Stimulated activated CD8-positive, alpha-beta memory T cell treated with anti-CD3 and anti-CD28 coated beads, Interleukin-2, amount 100 ng/mL, for 48 hours (primary cell): Measurements from ENCODE around the gene PTPRE.

Experiments used
- DNase-seq, 2 donors: peaks; one replicate each; pipeline ENCODE4 v3.0.0-alpha.2; 2020; ENCODE audit warnings: low read depth in 2 of 2

PTPRE gene

GRCh38 chr10:127951861-127952574, 45.1 kb downstream of the PTPRE start:
- no peak for DNase-seq

GRCh38 chr10:127952575-127952869, 45.6 kb downstream of the PTPRE start:
- no peak for DNase-seq

GRCh38 chr10:127952918-127953317, 46.0 kb downstream of the PTPRE start:
- no peak for DNase-seq

GRCh38 chr10:127953876-127954275, 47.0 kb downstream of the PTPRE start:
- DNase-seq, result no peak

GRCh38 chr10:127959428-127959827, 52.5 kb downstream of the PTPRE start:
- no peak for DNase-seq

GRCh38 chr10:127961071-127961470, 54.2 kb downstream of the PTPRE start:
- no peak for DNase-seq

- DNase-seq, result no peak
Measured at GRCh38 chr10:127962205-127962604, 55.3 kb downstream of the PTPRE start.

GRCh38 chr10:127963136-127963535, 56.2 kb downstream of the PTPRE start:
- DNase-seq, result no peak

- DNase-seq, result no peak
Measured at GRCh38 chr10:127964621-127965020, 57.7 kb downstream of the PTPRE start.

- no peak for DNase-seq
Measured at GRCh38 chr10:127966875-127967274, 60.0 kb downstream of the PTPRE start.

- DNase-seq, result no peak
Measured at GRCh38 chr10:127968027-127968441, 61.1 kb downstream of the PTPRE start.

GRCh38 chr10:127968659-127969058, 61.8 kb downstream of the PTPRE start:
- no peak for DNase-seq

- no peak for DNase-seq
Measured at GRCh38 chr10:127971101-127971946, 64.4 kb downstream of the PTPRE start.

- DNase-seq, result no peak
Measured at GRCh38 chr10:127971963-127972615, 65.2 kb downstream of the PTPRE start.

- no peak for DNase-seq
Measured at GRCh38 chr10:127972751-127973357, 66.0 kb downstream of the PTPRE start.

- DNase-seq, result no peak
Measured at GRCh38 chr10:127973791-127974311, 66.9 kb downstream of the PTPRE start.

- no peak for DNase-seq
Measured at GRCh38 chr10:127974911-127975310, 68.0 kb downstream of the PTPRE start.

GRCh38 chr10:127976286-127976685, 69.4 kb downstream of the PTPRE start:
- DNase-seq, result no peak

- no peak for DNase-seq
Measured at GRCh38 chr10:127976701-127977356, 69.9 kb downstream of the PTPRE start.

GRCh38 chr10:127977357-127978009, 70.6 kb downstream of the PTPRE start:
- DNase-seq, result no peak

GRCh38 chr10:127978481-127978880, 71.6 kb downstream of the PTPRE start:
- no peak for DNase-seq
